Stimulated activated naive CD8-positive, alpha-beta T cell treated with anti-CD3 and anti-CD28 coated beads, Interleukin-15, Interleukin-2, amounts not matched to agents 100 ng/mL and 50 ng/mL, for 24 hours (primary cell): Measurements from ENCODE around the gene COMP.

Experiments
- H3K27ac Mint-ChIP-seq: one replicate; pipeline ENCODE4 v1.8.0; 2021; ENCODE audit warnings: mild to moderate bottlenecking, mixed read lengths
- H3K27me3 Mint-ChIP-seq: one replicate; pipeline ENCODE4 v1.8.0; 2021; ENCODE audit warnings: mixed read lengths
- H3K36me3 Mint-ChIP-seq: one replicate; pipeline ENCODE4 v1.8.0; 2021; ENCODE audit warnings: low read depth, mixed read lengths
- H3K4me1 Mint-ChIP-seq: one replicate; pipeline ENCODE4 v1.8.0; 2021; ENCODE audit warnings: low read depth, mixed read lengths
- H3K4me3 Mint-ChIP-seq: one replicate; pipeline ENCODE4 v1.8.0; 2021; ENCODE audit warnings: mild to moderate bottlenecking, mixed read lengths
- H3K9me3 Mint-ChIP-seq: one replicate; pipeline ENCODE4 v1.8.0; 2021; ENCODE audit warnings: mixed read lengths

COMP gene

GRCh38 chr19:18771328-18772242 lies 19.5 kb downstream of the COMP start:
- Mint-ChIP-seq H3K9me3 (no peaks in the 10 kb centered on the region), H3K27ac (no peak overlapping the region), H3K4me3 (no peak overlapping the region), H3K27me3 (no peaks in the 10 kb centered on the region), H3K36me3 (no peaks in the 10 kb centered on the region), H3K4me1 (no peaks in the 10 kb centered on the region)

DNA sequence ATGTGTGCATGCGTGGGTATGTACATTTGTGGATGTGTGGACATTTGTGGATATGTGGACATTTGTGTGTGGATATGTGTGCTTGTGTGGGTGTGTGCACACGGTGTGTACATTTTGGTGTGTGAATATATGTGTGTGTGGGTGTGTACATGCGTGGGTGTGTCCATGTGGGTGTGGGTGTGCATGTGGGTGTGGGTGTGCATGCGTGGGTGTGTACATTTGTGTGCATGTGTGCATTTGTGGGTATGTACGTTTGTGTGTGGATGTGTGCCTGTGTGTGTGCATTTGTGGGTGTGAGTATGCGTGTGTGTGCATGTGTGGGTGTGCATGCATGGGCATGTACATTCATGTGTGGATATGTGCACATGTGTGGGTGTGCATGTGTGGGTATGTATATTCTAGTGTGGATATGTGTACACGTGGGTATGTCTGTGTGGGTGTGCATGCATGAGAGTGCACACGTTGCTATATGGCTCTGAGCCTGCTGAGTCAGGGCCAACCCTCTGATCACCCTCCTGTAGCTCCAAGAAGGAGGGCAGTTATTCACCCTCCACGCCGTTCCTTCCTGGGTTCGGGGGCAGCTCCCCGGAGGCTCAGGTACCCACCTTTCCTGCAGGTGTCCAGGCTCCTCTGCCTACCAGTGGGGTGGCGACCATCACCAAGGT lies 20.3 kb downstream of the COMP start:
- H3K27ac Mint-ChIP-seq = no peak overlapping the region
- no peaks in the 10 kb centered on the region for H3K27me3 Mint-ChIP-seq
- H3K9me3 Mint-ChIP-seq = no peaks in the 10 kb centered on the region
- H3K4me1 Mint-ChIP-seq = no peaks in the 10 kb centered on the region
- no peak overlapping the region for H3K4me3 Mint-ChIP-seq
- H3K36me3 Mint-ChIP-seq = no peaks in the 10 kb centered on the region

- Mint-ChIP-seq H3K9me3 (no peaks in the 10 kb centered on the region), H3K27ac (no peak overlapping the region), H3K36me3 (no peaks in the 10 kb centered on the region), H3K4me3 (no peak overlapping the region), H3K4me1 (no peaks in the 10 kb centered on the region), H3K27me3 (no peaks in the 10 kb centered on the region)
These were observed 21.0 kb downstream of the COMP start for GRCh38 chr19:18769989-18770528.

DNA sequence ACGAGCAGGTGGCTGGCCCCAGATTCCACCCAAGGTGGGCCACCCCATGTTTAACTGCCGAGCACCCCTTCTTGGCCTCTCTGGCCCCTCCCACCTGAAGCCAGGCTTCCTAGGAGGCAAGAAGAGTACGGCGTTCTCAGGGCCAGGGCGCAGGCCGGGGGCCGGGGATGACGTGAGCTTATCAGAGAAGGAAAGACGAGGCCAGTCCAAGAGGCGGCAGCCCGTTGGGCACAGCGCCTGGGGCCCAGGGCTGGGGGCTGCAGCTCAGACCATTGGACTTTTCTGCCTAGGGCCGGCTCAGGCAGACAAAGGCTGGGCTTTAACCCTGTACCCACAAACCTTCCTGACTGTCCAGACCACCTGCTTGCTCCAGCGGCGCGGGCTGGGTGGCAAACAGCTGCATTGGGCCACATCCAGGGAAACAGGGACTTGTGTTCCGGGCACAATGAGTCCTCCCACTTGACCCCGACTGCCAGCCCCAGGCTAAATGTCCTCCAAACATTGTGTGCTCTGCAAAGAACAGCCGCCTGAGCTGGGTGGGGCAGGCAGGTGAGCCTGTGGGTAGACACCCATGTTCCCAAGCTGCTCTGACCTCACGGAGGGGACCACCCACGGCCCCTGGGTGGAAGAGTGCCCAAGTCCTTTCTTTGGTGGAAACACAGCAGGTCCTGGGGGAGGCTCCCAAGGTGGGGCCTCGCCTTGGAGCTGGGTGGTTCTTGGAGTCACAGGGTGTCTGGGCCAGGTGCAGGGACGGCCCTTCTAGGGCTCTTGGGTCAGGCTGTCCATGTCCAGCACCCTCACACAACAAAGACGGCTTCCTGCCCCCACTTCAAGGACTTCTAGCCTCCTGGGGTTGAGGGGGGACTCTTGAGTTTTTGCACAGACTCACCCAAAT lies 21.9 kb downstream of the COMP start:
- Mint-ChIP-seq H3K27ac (no peak overlapping the region), H3K4me1 (no peaks in the 10 kb centered on the region), H3K9me3 (no peaks in the 10 kb centered on the region), H3K36me3 (no peaks in the 10 kb centered on the region), H3K27me3 (no peaks in the 10 kb centered on the region), H3K4me3 (no peak overlapping the region)

DNA sequence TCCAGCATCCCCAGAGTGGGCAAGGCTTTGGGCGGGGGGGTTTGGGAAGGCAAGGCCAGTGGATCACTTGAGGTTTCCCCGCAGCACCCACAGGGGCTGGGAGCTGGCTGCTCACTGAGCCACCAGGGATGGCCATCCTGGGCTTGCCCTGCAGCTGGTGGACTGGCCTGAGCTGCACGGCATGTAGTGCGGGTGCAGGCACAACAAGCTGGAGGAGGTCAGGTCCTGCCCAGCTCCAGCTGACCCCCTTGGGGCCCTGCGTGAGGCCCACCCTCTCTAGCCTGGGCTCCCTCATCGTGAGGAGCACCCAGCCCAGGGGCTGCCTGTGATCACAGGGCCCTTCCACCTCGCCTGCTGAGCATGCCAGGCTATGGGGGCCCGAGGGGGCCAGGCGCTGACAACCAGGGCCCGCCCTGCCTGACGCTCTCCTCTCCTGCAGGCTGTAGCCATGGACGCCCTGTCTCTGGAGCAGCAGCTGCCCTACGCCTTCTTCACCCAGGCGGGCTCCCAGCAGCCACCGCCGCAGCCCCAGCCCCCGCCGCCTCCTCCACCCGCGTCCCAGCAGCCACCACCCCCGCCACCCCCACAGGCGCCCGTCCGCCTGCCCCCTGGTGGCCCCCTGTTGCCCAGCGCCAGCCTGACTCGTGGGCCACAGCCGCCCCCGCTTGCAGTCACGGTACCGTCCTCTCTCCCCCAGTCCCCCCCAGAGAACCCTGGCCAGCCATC lies 22.9 kb downstream of the COMP start:
- Mint-ChIP-seq H3K4me3 (no peak overlapping the region), H3K9me3 (no peaks in the 10 kb centered on the region), H3K4me1 (no peaks in the 10 kb centered on the region), H3K27ac (no peak overlapping the region), H3K36me3 (no peaks in the 10 kb centered on the region), H3K27me3 (no peaks in the 10 kb centered on the region)

DNA sequence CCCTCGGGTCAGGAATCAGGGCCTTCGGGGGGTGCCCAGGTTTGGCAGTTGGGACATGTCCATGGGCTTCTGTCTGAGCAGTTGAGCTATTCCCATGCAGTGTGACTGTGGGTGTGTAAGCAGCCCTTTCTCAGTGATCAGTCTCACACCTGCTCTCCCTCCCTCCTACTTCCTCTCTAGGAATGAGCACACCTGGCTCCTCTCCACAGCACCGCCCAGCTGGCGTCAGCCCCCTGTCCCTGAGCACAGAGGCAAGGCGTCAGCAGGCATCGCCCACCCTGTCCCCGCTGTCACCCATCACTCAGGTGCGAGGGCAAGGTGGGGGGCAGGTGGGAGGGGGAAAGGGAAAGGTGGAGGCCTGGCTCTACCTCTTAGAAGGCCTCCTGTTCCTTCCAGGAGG lies 25.9 kb downstream of the COMP start:
- no peak overlapping the region for H3K27ac Mint-ChIP-seq
- H3K9me3 Mint-ChIP-seq = no peaks in the 10 kb centered on the region
- H3K36me3 Mint-ChIP-seq = no peaks in the 10 kb centered on the region
- no peaks in the 10 kb centered on the region for H3K4me1 Mint-ChIP-seq
- no peak overlapping the region for H3K4me3 Mint-ChIP-seq
- no peaks in the 10 kb centered on the region for H3K27me3 Mint-ChIP-seq

GRCh38 chr19:18764591-18765051 lies 26.5 kb downstream of the COMP start:
- H3K27ac Mint-ChIP-seq = no peak overlapping the region
- no peaks in the 10 kb centered on the region for H3K36me3 Mint-ChIP-seq
- H3K9me3 Mint-ChIP-seq = no peaks in the 10 kb centered on the region
- H3K4me1 Mint-ChIP-seq = no peaks in the 10 kb centered on the region
- H3K27me3 Mint-ChIP-seq = no peaks in the 10 kb centered on the region
- H3K4me3 Mint-ChIP-seq = no peak overlapping the region

DNA sequence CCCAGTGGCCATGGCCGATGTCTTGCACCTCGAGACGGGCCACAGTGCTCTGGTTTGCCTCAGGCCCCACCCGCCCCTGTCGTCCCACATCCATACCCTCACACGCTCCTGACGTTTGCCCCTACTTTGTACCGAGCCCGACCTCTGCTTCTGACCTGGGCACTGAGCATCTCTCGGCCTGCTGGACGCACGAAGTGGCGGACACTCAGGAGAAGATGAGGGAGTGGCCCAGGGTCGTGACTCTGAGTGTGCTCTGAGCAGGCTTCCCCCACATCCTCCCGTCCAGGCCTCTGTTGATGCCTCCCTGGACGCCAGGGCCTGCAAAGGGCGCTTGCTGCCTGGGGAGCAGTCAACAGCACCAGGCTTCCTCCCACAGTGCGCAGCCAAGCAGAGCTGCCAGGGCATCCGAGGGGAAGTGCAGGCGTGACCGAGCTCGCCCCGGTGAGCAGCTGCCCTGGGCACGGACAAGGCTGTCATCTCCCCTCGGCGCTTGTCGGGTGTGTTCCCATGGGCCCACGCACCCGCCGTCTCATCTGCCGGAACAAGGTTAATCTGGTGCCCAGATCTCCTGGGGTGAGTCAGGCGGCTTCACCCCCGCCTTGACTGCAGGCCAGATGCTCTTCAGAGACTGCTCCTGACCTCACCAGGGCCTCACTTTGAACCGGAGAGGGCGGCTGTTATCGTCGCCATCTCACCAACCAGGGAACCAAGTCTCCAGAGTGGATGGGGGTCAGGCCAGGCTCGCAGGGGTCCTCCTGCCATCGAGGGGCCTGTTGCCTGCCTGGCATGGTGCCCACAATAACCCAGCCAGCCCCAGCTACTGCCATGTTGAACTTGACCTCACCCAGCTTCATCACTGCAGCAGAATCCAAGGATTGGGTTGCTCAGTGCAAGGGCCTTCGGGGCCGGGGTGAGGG lies 27.2 kb downstream of the COMP start:
- Mint-ChIP-seq H3K4me1 (no peaks in the 10 kb centered on the region), H3K9me3 (no peaks in the 10 kb centered on the region), H3K36me3 (no peaks in the 10 kb centered on the region), H3K27me3 (no peaks in the 10 kb centered on the region), H3K4me3 (no peak overlapping the region), H3K27ac (no peak overlapping the region)

GRCh38 chr19:18762125-18763023 lies 28.7 kb downstream of the COMP start:
- Mint-ChIP-seq H3K27ac (no peak overlapping the region), H3K4me3 (no peak overlapping the region), H3K4me1 (no peaks in the 10 kb centered on the region), H3K27me3 (no peaks in the 10 kb centered on the region), H3K36me3 (no peaks in the 10 kb centered on the region), H3K9me3 (no peaks in the 10 kb centered on the region)

DNA sequence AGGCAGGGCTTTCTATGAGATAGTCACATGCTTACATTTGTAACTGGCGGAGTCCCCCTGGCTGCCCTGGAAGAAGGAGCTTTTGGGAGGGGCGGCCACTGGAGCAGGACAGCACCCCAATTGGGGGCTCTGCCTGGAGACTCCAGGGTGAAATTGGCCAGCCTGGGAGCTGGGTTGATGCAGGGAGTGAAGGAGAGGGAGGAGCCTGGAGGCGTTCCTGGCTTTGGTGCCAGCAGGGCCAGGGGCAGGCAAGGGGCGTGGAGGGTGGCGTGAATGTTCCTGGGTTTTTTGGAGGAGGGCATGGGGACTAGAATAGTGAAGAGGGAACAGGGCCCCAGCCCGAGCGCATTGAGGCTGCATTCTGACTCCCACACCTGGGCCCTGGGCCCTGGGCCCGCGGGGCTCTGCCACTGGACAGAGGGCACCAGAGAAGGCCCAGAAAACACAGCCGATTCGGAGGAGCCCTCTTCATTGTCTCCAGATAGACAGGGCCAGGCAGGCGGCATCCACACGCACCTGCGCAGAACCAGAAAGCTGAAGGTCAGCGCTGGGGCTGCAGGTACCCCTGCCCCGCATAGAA lies 29.5 kb downstream of the COMP start:
- no peak overlapping the region for H3K4me3 Mint-ChIP-seq
- H3K36me3 Mint-ChIP-seq = no peaks in the 10 kb centered on the region
- no peaks in the 10 kb centered on the region for H3K9me3 Mint-ChIP-seq
- no peaks in the 10 kb centered on the region for H3K27me3 Mint-ChIP-seq
- no peak overlapping the region for H3K27ac Mint-ChIP-seq
- H3K4me1 Mint-ChIP-seq = no peaks in the 10 kb centered on the region

GRCh38 chr19:18760440-18761383 lies 30.4 kb downstream of the COMP start:
- no peaks in the 10 kb centered on the region for H3K36me3 Mint-ChIP-seq
- H3K4me3 Mint-ChIP-seq = no peak overlapping the region
- H3K4me1 Mint-ChIP-seq = no peaks in the 10 kb centered on the region
- no peaks in the 10 kb centered on the region for H3K27me3 Mint-ChIP-seq
- H3K27ac Mint-ChIP-seq = no peak overlapping the region
- H3K9me3 Mint-ChIP-seq = no peaks in the 10 kb centered on the region
